GF-D8 (cell line): ENCODE data around the gene GET4.

Source experiments
- DNase-seq: peaks from one replicate; lab custom pipeline; 2025; lab: John Stamatoyannopoulos, UW

GET4 gene

DNA sequence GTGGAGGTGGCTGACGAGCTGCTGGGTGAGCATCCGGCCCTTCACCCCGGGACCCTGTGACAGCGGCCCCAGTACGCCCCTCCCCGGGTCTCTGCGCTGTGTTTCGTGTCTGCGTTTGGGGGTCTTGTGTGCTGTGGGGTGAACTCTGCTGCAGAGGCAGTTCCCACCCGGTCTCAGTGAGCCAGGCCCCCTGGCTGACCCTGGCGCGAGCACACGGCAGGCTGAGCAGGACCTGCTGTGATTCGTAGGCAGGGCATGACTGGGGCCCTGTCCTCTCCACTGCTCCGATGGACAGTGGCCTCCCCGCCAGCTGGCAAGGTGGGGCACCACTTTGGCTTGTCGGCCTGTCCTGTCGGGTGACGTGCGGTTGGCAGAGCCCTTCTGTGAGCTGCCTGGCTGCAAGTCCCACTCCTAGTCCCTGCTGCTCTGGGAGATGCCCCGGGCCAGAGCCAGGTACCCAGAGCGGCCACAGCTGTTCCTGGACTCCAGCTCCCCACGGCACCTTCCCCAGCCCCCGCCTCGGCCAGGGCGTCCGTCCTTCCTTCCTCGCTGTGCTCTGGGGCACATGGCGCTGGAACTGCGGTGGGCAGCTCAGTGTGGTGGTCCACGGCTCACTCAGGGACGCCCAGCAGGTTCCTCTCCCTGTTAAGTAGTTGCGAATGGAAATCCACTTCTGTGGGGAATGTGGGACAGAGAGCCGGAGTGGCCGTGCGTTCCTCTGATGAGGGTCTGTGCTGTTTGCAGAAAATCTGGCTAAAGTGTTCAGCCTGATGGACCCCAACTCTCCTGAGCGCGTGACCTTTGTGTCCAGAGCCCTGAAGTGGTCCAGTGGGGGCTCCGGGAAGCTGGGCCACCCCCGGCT, 10.5 kb downstream of the GET4 start:
- no peak for DNase-seq

DNA sequence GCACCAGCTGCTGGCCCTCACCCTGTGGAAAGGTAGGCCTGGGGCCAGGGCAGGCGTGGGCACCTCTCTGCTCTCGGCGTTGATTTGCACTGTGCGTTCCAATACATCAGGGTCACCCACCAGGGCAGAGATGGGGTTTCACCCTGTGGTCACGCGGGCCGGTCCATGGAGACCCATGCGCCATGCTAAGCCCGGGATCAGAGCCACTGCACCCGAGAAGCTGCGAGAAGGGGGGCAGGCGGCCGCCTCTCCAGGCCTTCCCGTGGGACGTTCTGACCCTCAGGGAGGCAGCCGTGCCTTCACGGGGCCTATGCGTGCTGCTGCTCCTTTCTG, 11.1 kb downstream of the GET4 start:
- DNase-seq = no peak

- no peak for DNase-seq
These were observed 12.0 kb downstream of the GET4 start for GRCh38 chr7:888081-889024.

DNA sequence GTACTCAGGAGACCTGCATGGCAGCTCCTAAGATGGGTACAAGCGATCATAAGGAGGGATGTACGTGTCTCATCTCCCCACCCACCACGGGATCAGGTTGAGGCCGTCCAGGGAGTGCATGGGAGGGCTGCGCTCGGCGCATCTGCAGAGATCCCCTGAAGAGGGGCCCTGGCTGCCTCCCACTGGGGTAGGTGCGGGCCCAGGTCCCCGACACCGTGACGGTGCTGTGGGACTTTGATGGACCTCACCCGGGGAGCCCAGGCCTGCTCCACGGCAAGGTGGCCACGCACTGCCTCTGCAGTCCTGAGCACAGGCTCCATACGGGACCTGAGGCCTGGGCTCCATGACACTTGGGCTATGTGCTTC, 12.7 kb downstream of the GET4 start:
- no peak for DNase-seq

GRCh38 chr7:889391-889790, 13.0 kb downstream of the GET4 start:
- DNase-seq = no peak

DNA sequence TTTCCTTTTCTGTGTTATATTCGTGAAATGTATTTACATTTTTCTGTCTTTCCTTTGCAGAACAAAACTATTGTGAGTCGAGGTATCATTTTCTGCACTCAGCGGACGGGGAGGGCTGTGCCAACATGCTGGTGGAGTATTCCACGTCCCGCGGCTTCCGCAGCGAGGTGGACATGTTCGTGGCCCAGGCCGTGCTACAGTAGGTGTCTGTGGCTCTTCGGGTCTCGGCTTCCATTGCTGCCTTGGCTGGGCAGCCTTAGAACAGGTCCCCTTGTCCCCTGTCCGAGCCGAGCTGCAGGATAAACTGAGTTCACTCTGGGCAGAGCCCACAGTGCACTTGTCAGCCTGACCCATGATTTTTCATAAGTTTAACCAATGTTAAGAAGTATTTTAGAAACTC, 14.5 kb downstream of the GET4 start:
- DNase-seq = no peak

DNA sequence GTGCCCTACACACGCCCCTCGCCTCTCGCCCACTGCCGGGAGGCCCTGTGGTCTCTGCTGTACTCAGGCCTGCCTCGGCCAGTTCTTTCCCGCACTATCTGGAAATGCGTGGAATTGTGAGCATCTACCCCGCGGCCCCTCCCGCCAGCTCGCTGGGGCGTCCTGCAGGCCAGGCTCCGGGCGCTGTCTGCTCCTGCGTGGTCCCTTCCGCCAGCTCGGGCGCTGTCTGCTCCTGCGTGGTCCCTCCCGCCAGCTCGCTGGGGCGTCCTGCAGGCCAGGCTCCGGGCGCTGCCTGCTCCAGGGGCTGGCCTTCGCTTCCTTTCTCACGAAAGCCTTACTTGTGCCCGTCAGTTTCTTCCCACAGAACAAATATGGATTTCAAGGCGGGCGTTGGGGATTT, 14.9 kb downstream of the GET4 start:
- DNase-seq = no peak

DNA sequence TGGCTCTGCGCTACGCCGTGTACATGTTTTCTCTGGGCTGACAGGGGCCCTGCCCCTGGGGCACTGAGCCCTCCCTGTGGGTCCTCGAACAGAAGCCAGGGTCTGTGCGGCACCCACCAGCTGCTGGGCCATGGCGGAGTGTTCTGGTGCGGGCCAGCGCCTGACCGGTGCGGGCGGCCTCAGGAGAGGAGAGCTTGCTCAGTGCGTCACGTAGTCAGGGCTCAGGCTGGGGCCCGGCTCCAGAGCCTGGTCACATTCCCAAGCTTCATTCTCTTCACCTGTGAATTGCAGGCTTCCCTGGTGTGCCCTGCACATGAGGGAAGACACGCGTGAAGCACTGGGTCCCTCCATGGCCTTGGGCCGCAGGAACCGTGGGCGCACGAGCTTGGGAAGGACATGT, 15.5 kb downstream of the GET4 start:
- no peak for DNase-seq

GRCh38 chr7:892648-893593, 16.6 kb downstream of the GET4 start:
- no peak for DNase-seq

DNA sequence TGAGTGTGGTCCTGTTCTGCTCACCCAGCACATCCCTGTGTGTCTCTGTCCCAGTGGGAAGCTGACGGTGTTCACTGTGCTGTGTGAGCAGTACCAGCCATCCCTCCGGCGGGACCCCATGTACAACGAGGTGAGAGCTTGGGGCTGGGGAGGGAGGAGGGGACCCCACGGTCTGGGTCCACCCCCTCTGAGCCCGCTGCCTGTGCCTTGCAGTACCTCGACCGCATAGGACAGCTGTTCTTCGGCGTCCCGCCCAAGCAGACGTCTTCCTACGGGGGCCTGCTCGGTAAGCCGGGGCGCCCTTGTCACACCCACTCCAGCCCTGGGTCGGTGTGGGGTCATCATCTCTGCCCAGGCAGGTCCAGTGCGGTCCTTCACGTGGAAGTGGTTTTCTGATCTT, 17.3 kb downstream of the GET4 start:
- DNase-seq = no peak

DNA sequence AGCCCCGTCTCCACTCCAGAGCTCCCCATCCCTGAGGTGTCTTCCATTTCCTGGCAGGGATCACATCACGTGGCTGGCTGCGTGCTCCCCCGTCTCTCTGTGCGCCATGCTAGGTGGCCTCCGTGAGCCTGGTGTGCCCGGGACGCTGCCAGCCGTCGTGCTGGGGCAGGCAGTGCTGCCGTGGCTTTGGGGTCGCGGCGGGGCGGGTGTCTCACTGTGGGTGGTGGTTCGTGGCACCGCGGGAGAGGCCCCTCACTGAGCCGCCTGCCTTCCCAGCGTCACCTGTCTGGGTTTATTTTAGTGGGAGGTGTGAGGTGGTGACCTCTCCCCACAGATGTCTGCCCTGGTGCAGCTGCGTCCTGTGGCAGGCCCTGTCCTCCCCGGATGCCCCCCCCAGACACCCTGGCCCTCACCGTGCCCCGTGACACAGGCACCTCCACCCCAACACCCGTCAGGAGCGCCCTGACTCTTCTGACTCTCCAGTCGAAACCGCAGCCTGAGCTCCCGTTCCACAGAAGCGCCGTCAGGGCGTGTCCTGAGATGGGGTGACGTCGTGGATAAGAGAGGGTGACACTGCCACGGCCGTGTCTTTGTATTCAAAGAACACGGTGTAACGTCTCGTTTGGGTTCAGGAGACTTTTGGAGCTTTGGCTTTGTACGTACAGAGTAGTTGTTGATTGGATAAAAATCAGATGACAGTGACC, 18.0 kb downstream of the GET4 start:
- no peak for DNase-seq

GRCh38 chr7:894927-895450, 18.6 kb downstream of the GET4 start:
- no peak for DNase-seq

GRCh38 chr7:895451-896052, 19.2 kb downstream of the GET4 start:
- no peak for DNase-seq

DNA sequence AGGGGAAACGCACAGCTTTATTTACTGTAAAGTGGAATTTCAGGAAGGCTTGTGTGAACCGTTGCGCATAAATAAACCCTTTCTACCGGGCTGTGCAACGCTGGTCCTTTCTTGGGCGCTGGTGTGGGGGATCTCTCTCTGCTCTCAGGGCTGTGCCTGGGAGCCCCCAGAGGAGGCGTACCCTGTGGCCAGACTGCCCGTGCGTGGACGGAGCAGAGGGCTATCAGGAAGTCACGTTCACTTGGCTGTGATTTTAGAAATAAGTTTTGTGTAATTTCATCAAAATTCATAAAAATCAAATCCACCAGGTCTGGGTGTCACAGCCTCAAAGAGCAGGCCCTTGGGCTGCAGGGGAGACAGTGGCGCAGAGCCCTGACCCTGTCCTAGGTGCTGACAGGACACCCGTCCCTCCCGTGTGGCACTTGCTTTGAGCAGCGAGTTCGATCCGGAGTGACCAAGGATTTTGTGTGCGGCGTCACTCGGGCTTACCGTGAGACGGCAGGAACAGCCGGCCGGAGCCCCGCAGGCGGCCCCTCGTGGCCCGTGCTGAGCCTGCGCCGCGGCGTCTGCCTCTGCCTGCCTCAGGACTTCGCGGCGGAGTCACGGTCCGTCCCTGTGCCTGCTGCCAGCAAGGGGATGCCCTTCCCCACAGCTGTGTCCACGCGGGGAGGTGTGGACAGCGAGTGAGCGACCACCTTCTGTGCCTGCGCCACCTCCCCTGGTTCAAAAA, 20.2 kb downstream of the GET4 start:
- no peak for DNase-seq

DNA sequence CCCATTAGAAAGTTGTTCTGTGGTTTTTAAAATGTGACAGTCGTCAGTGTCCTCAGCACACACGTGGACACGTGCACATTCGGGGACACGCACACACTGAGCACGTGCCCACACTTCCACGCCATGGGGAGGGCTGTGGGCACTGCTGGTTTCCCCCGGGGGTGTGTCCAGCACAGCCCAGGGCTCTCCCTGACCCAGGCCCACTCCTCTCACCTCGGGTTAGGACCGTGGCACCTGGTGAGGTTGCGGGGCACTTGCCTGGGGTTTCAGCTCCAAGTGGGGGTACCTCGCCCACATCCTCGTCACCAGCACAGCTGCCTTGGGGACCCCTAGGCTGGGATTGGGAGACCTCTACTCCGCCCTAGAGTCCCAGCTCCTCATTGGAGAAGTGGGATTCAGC, 20.7 kb downstream of the GET4 start:
- DNase-seq = no peak

GRCh38 chr7:897771-898376, 21.5 kb downstream of the GET4 start:
- DNase-seq = no peak

- DNase-seq = no peak
These were observed 22.1 kb downstream of the GET4 start for GRCh38 chr7:898460-898854.

- no peak for DNase-seq
These were observed 22.7 kb downstream of the GET4 start for GRCh38 chr7:898855-899681.

DNA sequence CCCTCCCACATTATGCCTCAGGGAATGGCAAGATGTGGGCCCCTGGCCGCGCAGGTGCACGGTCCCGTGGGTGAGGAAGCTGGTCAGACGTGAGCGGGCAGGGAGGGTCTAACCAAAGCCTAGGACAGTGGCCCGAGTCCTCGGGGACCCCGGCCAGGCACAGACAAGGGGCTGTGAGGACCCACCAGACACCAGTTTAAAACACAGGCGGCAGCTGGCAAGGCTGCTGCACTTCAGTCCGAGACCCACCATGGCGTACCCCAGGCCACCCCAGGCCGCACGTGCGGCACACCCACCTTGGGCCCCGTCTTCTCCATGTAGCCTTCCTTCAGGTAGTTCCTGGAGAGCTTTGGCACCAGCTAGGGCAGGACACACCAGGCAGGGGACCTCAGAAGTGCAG, 23.5 kb downstream of the GET4 start:
- no peak for DNase-seq
